HCT116 (cell line): ENCODE measurements around the gene INTS1. TPM values are rescaled to one million over a fixed set of nuclear protein-coding genes. Genes with fewer than 3 reads are reported as not detected.

Experiments used
- ATAC-seq: fragments of 200-7000 bp; cut with Tn5 transposase; 2 replicates; pipeline ENCODE4 v1.9.1; 2020; ENCODE audit warnings: mild to moderate bottlenecking, moderate library complexity
- BruUV-seq: library from RNA; stranded (reverse); fragments of 400-500 nt; replicated peaks from 2 replicates; lab custom pipeline; 2021; lab: Mats Ljungman, UMichigan
- CTCF ChIA-PET: fragments of 300-600 bp; sonication (Branson Sonifier 250); formaldehyde crosslinking; loops from one replicate; lab custom pipeline; 2021; ENCODE audit warnings: antibody characterized with exemption; lab: Charles Lee
- POLR2A ChIA-PET: fragments of 300-600, 350-600 bp; sonication (Branson Sonifier 250); formaldehyde crosslinking; loops from one replicate; lab custom pipeline; 2021; ENCODE audit warnings: antibody characterized with exemption; lab: Charles Lee
- RAD21 ChIA-PET, 2 experiments: fragments of 300-600 bp; sonication (Branson Sonifier 250); formaldehyde crosslinking; loops; one replicate each; lab custom pipeline; 2023; ENCODE audit warnings: low total read pairs in 2 of 2; ENCODE audit not compliant: uncharacterized antibody in 2 of 2, unreplicated experiment in 2 of 2, low non-redundant PET in 1 of 2; lab: Charles Lee
- DNase-seq: peaks from one replicate; pipeline ENCODE4 v3.0.0-alpha.2; 2010; ENCODE audit warnings: low read depth, low spot score
- H2AFZ ChIP-seq: fragments of 200-600 bp; shearing (Covaris generic), sonication (generic); 2 replicates; pipeline ENCODE4 v1.6.1; 2017; ENCODE audit warnings: low read depth, mixed run types, mixed read lengths, antibody characterized with exemption, low read length; ENCODE audit not compliant: poor library complexity, severe bottlenecking
- H3K27ac ChIP-seq: 2 replicates; pipeline ENCODE4 v1.5.1; 2012; ENCODE audit warnings: low read depth, low read length
- H3K27me3 ChIP-seq: fragments of 200-600 bp; sonication (generic); 2 replicates; pipeline ENCODE4 v1.6.1; 2016; ENCODE audit warnings: mixed run types, low read length, mixed read lengths; ENCODE audit not compliant: insufficient read depth
- H3K36me3 ChIP-seq, 2 experiments: fragments of 200-500 bp in 1 of 2; fragments of 200-600 bp in 1 of 2; sonication (Bioruptor generic) in 1 of 2; sonication (generic) in 1 of 2; 2 replicates each; pipeline versions ENCODE4 v1.5.1 to v1.6.1; 2014 to 2016; ENCODE audit warnings: low read length in 2 of 2, inconsistent platforms in 1 of 2, mixed read lengths in 1 of 2, mixed run types in 1 of 2; ENCODE audit not compliant: insufficient read depth in 2 of 2, control insufficient read depth in 1 of 2
- H3K4me1 ChIP-seq, 2 experiments: fragments of 200-600 bp in 1 of 2; sonication (generic) in 1 of 2; 2 replicates each; pipeline versions ENCODE4 v1.5.1 to v1.6.1; 2012 to 2017; ENCODE audit warnings: low read length in 2 of 2, inconsistent platforms in 1 of 2, mild to moderate bottlenecking in 1 of 2, mixed read lengths in 1 of 2, mixed run types in 1 of 2, moderate library complexity in 1 of 2; ENCODE audit not compliant: insufficient read depth in 2 of 2, control insufficient read depth in 1 of 2
- H3K4me2 ChIP-seq: fragments of 200-600 bp; sonication (generic); 2 replicates; pipeline ENCODE4 v1.6.1; 2017; ENCODE audit warnings: mixed run types, low read length, mixed read lengths
- H3K4me3 ChIP-seq, 2 experiments: fragments of 200-600 bp in 1 of 2; sonication (generic) in 1 of 2; replicated peaks in 1 of 2; 2 replicates each; pipeline ENCODE4 v1.5.1; 2011 to 2016; ENCODE audit warnings: low read length in 2 of 2, control low read depth in 1 of 2, low read depth in 1 of 2, mild to moderate bottlenecking in 1 of 2, mixed read lengths in 1 of 2, mixed run types in 1 of 2
- H3K79me2 ChIP-seq: fragments of 200-600 bp; sonication (generic); 2 replicates; pipeline ENCODE4 v1.6.1; 2017; ENCODE audit warnings: mild to moderate bottlenecking, mixed run types, low read length, moderate library complexity, mixed read lengths; ENCODE audit not compliant: insufficient read depth
- H3K9ac ChIP-seq: fragments of 200-600 bp; sonication (generic); 2 replicates; pipeline ENCODE4 v1.6.1; 2016; ENCODE audit warnings: low read length, mixed read lengths
- H3K9me2 ChIP-seq: fragments of 200-600 bp; sonication (generic), shearing (Covaris generic); 2 replicates; pipeline ENCODE4 v1.6.1; 2017; ENCODE audit warnings: mixed run types, mild to moderate bottlenecking, moderate library complexity; ENCODE audit not compliant: insufficient read depth
- H3K9me3 ChIP-seq, 2 experiments: fragments of 200-500 bp in 1 of 2; fragments of 200-600 bp in 1 of 2; sonication (Bioruptor generic) in 1 of 2; sonication (generic) in 1 of 2; 2 replicates each; pipeline ENCODE4 v1.6.1; 2014 to 2017; ENCODE audit warnings: low read length in 2 of 2, mixed read lengths in 2 of 2, inconsistent platforms in 1 of 2, low read depth in 1 of 2, mild to moderate bottlenecking in 1 of 2, mixed run types in 1 of 2, moderate library complexity in 1 of 2; ENCODE audit not compliant: control insufficient read depth in 1 of 2, insufficient read depth in 1 of 2
- H4K20me1 ChIP-seq: fragments of 200-600 bp; sonication (generic), shearing (Covaris generic); 2 replicates; pipeline ENCODE4 v1.6.1; 2017; ENCODE audit warnings: mixed run types, mild to moderate bottlenecking, moderate library complexity; ENCODE audit not compliant: insufficient read depth
- CBX3 ChIP-seq: IDR thresholded peaks from 2 replicates; pipeline ENCODE4 v1.6.1; 2012; ENCODE audit warnings: low read depth
- CEBPB ChIP-seq: IDR thresholded peaks from 2 replicates; pipeline ENCODE4 v1.6.1; 2012; ENCODE audit warnings: low read depth
- CTCF ChIP-seq, 3 experiments: fragments of 200-600 bp in 1 of 3; sonication (generic) in 1 of 3; IDR thresholded peaks in 2 of 3; conservative IDR thresholded peaks in 1 of 3; 2 replicates each; pipeline ENCODE4 v1.5.1; 2012 to 2017; ENCODE audit warnings: low read depth in 2 of 3, low read length in 2 of 3, antibody characterized with exemption in 1 of 3, borderline replicate concordance in 1 of 3, control low read depth in 1 of 3, mild to moderate bottlenecking in 1 of 3, mixed read lengths in 1 of 3, mixed run types in 1 of 3, moderate library complexity in 1 of 3; ENCODE audit not compliant: insufficient read depth in 1 of 3
- EZH2 ChIP-seq: fragments of 200-600 bp; sonication (generic); IDR thresholded peaks from 2 replicates; pipeline ENCODE4 v1.6.1; 2017; ENCODE audit warnings: antibody characterized with exemption, mixed run types
- EZH2phosphoT487 ChIP-seq: fragments of 200-600 bp; IDR thresholded peaks from 2 replicates; pipeline ENCODE4 v1.6.1; 2018; ENCODE audit warnings: antibody characterized with exemption, borderline replicate concordance
- POLR2AphosphoS5 ChIP-seq: IDR thresholded peaks from 2 replicates; pipeline ENCODE4 v1.6.1; 2011; ENCODE audit warnings: mild to moderate bottlenecking, low read depth, low read length, moderate library complexity
- RAD21 ChIP-seq: IDR thresholded peaks from 2 replicates; pipeline ENCODE4 v1.6.1; 2012; ENCODE audit warnings: low read depth, mild to moderate bottlenecking
- SIN3A ChIP-seq: IDR thresholded peaks from 2 replicates; pipeline ENCODE4 v1.6.1; 2012; ENCODE audit warnings: low read depth
- SP1 ChIP-seq: IDR thresholded peaks from 2 replicates; pipeline ENCODE4 v1.6.1; 2012; ENCODE audit warnings: low read depth
- ZFX ChIP-seq: fragments of 450-650 bp; IDR thresholded peaks from 2 replicates; pipeline ENCODE4 v1.6.1; 2017
- intact Hi-C: fragments of 100-400 bp; cut with micrococcal nuclease; formaldehyde crosslinking; loops from 2 replicates; pipeline ENCODE4 v1.10.0; 2022
- total RNA-seq: library from RNA; stranded (reverse); gene quantifications from one replicate; pipeline ENCODE4 v1.2.1, GENCODE V29; 2021; ENCODE audit not compliant: unreplicated experiment
- TF ChIP-seq, protein P1 (sequence below): IDR thresholded peaks from 2 replicates; pipeline ENCODE4 v1.6.1; 2011; ENCODE audit warnings: mild to moderate bottlenecking, low read length, moderate library complexity; ENCODE audit not compliant: insufficient replicate concordance; ENCODE audit errors: extremely low read depth

Gene INTS1
- total RNA-seq, 1 experiment from 2014 or later = 167 TPM

DNA sequence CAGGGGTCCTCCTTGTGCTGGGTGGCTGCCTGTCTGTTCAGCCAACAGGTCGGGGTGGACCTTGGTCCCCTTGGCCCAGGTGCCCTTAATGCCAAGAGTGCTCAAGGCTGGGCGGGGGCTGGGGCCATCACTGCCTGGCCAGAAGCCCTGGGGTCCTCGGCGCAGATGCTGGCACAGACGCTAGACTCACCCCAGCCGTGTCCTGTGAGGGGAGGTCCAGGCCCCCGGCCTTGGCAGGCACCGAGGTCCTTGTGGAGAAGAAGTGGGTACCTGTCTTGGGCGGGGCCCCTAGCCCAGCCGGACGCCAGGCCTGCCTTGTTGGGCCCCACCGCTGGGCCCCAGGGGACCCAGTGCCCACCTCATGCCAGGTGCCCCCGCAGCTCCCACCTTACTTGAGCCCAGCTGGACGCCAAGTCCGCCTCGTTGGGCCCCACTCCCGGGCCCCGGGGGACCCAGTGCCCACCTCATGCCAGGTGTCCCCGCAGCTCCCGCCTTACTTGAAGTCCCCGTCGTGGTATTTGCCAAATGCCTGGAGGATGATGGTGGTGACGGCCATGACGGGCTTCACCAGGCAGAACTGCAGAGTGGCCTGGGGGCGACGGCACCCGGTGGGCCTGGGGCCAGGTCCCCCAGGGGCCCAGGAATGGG lies 45.3 kb upstream of the INTS1 start:
- DNase-seq (no peak), ATAC-seq (no peak)
- H2AFZ ChIP-seq = no peak overlapping the region
- CTCF ChIA-PET = no interaction called here
- no peaks in the 10 kb centered on the region for H3K9me2 ChIP-seq
- intact Hi-C loops = no loop called here
- H3K4me1 ChIP-seq = peaks cover 1 to 4% of the 10 kb centered on the region in 2 experiments
- H3K27me3 ChIP-seq = no peaks in the 10 kb centered on the region
- no peaks in the 10 kb centered on the region for H3K36me3 ChIP-seq
- H3K4me2 ChIP-seq = no peak overlapping the region
- no peak overlapping the region for H3K9ac ChIP-seq
- RAD21 ChIA-PET = no interaction called here
- no peak for TF ChIP-seq CBX3
- TF ChIP-seq EZH2 = no peak
- TF ChIP-seq CEBPB = no peak
- no peak for TF ChIP-seq RAD21
- TF ChIP-seq SIN3A = no peak
- TF ChIP-seq ZFX = no peak
- no peak for TF ChIP-seq SP1
- no peak for TF ChIP-seq CTCF (IDR thresholded peaks at IDR 0.05 in 2 of 3, conservative IDR thresholded peaks at IDR 0.05 in 1 of 3; ENCODE audit: borderline replicate concordance in 1 of 3, insufficient read depth in 1 of 3, low read depth in 2 of 3, low read length in 2 of 3)
- TF ChIP-seq EZH2phosphoT487 = no peak
- no peak for TF ChIP-seq POLR2AphosphoS5
- TF ChIP-seq, protein P1, sequence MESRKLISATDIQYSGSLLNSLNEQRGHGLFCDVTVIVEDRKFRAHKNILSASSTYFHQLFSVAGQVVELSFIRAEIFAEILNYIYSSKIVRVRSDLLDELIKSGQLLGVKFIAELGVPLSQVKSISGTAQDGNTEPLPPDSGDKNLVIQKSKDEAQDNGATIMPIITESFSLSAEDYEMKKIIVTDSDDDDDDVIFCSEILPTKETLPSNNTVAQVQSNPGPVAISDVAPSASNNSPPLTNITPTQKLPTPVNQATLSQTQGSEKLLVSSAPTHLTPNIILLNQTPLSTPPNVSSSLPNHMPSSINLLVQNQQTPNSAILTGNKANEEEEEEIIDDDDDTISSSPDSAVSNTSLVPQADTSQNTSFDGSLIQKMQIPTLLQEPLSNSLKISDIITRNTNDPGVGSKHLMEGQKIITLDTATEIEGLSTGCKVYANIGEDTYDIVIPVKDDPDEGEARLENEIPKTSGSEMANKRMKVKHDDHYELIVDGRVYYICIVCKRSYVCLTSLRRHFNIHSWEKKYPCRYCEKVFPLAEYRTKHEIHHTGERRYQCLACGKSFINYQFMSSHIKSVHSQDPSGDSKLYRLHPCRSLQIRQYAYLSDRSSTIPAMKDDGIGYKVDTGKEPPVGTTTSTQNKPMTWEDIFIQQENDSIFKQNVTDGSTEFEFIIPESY = no peak
- no peak overlapping the region for H3K27ac ChIP-seq
- H3K9me3 ChIP-seq = no peaks in the 10 kb centered on the region
- peaks cover 1% of the 10 kb centered on the region; the same call in 1 of the 2 replicates for H3K79me2 ChIP-seq
- POLR2A ChIA-PET = no interaction called here
- no TSS peak for BruUV-seq
- H3K4me3 ChIP-seq = no peak overlapping the region
- H4K20me1 ChIP-seq = no peaks in the 10 kb centered on the region
